Natural killer cell (primary cell): ENCODE results near the gene TAX1BP1. TPM values are rescaled to one million over a fixed set of nuclear protein-coding genes. Genes with fewer than 3 reads are reported as not detected.

Experiments used
- ATAC-seq, 3 donors: fragments of 150-1000 bp in 2 of 3; fragments of 200-7000 bp in 1 of 3; cut with Tn5 transposase; 1 replicate in 1 of 3; 2 replicates in 2 of 3; pipeline ENCODE4 v1.10.0; 2021; ENCODE audit warnings: mild to moderate bottlenecking in 2 of 3, moderate library complexity in 2 of 3
- DNase-seq, 2 donors: peaks; one replicate each; pipeline versions ENCODE4 v3.0.0 to v3.0.0-alpha.2; 2013 to 2021; ENCODE audit warnings: mixed read lengths in 1 of 2
- H3K27ac ChIP-seq: one replicate; pipeline ENCODE4 v1.5.1; 2013; ENCODE audit warnings: mild to moderate bottlenecking, low read length
- H3K27me3 ChIP-seq: one replicate; pipeline ENCODE4 v1.6.1; 2013; ENCODE audit warnings: low read length; ENCODE audit not compliant: control insufficient read depth, insufficient read depth
- H3K36me3 ChIP-seq: one replicate; pipeline ENCODE4 v1.6.1; 2013; ENCODE audit warnings: low read length; ENCODE audit not compliant: control insufficient read depth, insufficient read depth
- H3K4me1 ChIP-seq: one replicate; pipeline ENCODE4 v1.6.1; 2013; ENCODE audit warnings: low read length; ENCODE audit not compliant: control insufficient read depth, insufficient read depth
- H3K4me3 ChIP-seq: one replicate; pipeline ENCODE4 v1.5.1; 2013; ENCODE audit warnings: low read length
- H3K9me3 ChIP-seq: one replicate; pipeline ENCODE4 v1.6.1; 2013; ENCODE audit warnings: low read length; ENCODE audit not compliant: control insufficient read depth, insufficient read depth
- H3K27ac Mint-ChIP-seq, 2 donors: one replicate each; pipeline ENCODE4 v1.8.0; 2022; ENCODE audit warnings: mild to moderate bottlenecking in 2 of 2, mixed read lengths in 2 of 2, moderate library complexity in 1 of 2
- H3K27me3 Mint-ChIP-seq, 2 donors: one replicate each; pipeline ENCODE4 v1.8.0; 2022; ENCODE audit warnings: low read depth in 2 of 2, mixed read lengths in 2 of 2
- H3K36me3 Mint-ChIP-seq: one replicate; pipeline ENCODE4 v1.8.0; 2022; ENCODE audit warnings: mixed read lengths
- H3K4me1 Mint-ChIP-seq, 2 donors: one replicate each; pipeline ENCODE4 v1.8.0; 2022; ENCODE audit warnings: mixed read lengths in 2 of 2
- H3K4me3 Mint-ChIP-seq: one replicate; pipeline ENCODE4 v1.8.0; 2022; ENCODE audit warnings: mild to moderate bottlenecking, moderate library complexity, mixed read lengths
- H3K9me3 Mint-ChIP-seq, 2 donors: one replicate each; pipeline ENCODE4 v1.8.0; 2022; ENCODE audit warnings: mixed read lengths in 2 of 2
- WGBS: methylation state at CpG from one replicate; pipeline ENCODE4 v1.1.7; 2013; ENCODE audit warnings: missing lambda C conversion rate; ENCODE audit not compliant: insufficient coverage; 5-methylcytosine and 5-hydroxymethylcytosine counted together
- intact Hi-C: fragments of 100-400 bp; cut with micrococcal nuclease; formaldehyde crosslinking; loops from one replicate; pipeline ENCODE4 v1.14.2; 2022
- total RNA-seq, 4 donors: library from RNA; stranded (reverse); fragments of 120-200 nt in 1 of 4; gene quantifications; one replicate each; pipeline versions ENCODE4 v1.2.3 to v1.2.4, GENCODE V29; 2013 to 2022
- TF ChIP-seq, protein P1 (sequence below): fragments of 200-600 bp; IDR thresholded peaks from one replicate; pipeline ENCODE4 v1.8.0; 2022; ENCODE audit warnings: antibody characterized with exemption

Gene TAX1BP1
- total RNA-seq, 3 donors from 2014 or later (not counting 1 experiment from before 2014, with no cell fraction given): 135 to 158 (median 150) TPM

- Histone ChIP-seq H3K4me1 (no peaks in the 10 kb centered on the region), H3K36me3 (peaks cover 7% of the 10 kb centered on the region), H3K4me3 (no peak overlapping the region), H3K27ac (no peak overlapping the region), H3K9me3 (no peaks in the 10 kb centered on the region), H3K27me3 (no peaks in the 10 kb centered on the region)
- Mint-ChIP-seq H3K27me3 (no peaks in the 10 kb centered on the region), H3K4me3 (no peak overlapping the region), H3K36me3 (no peaks in the 10 kb centered on the region), H3K4me1 (peaks cover 25 to 29% of the 10 kb centered on the region in 2 donors), H3K27ac (no peak overlapping the region), H3K9me3 (no peaks in the 10 kb centered on the region)
- intact Hi-C loops: loop anchor here (5.0 kb wide), 1 partner anchor 242 kb away; no protein-coding TSS in a partner anchor
- ATAC-seq (no peak), DNase-seq (no peak)
- TF ChIP-seq, protein P1, sequence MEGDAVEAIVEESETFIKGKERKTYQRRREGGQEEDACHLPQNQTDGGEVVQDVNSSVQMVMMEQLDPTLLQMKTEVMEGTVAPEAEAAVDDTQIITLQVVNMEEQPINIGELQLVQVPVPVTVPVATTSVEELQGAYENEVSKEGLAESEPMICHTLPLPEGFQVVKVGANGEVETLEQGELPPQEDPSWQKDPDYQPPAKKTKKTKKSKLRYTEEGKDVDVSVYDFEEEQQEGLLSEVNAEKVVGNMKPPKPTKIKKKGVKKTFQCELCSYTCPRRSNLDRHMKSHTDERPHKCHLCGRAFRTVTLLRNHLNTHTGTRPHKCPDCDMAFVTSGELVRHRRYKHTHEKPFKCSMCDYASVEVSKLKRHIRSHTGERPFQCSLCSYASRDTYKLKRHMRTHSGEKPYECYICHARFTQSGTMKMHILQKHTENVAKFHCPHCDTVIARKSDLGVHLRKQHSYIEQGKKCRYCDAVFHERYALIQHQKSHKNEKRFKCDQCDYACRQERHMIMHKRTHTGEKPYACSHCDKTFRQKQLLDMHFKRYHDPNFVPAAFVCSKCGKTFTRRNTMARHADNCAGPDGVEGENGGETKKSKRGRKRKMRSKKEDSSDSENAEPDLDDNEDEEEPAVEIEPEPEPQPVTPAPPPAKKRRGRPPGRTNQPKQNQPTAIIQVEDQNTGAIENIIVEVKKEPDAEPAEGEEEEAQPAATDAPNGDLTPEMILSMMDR: no peak
These were observed 39.9 kb downstream of the TAX1BP1 start for GRCh38 chr7:27779873-27780272.

DNA sequence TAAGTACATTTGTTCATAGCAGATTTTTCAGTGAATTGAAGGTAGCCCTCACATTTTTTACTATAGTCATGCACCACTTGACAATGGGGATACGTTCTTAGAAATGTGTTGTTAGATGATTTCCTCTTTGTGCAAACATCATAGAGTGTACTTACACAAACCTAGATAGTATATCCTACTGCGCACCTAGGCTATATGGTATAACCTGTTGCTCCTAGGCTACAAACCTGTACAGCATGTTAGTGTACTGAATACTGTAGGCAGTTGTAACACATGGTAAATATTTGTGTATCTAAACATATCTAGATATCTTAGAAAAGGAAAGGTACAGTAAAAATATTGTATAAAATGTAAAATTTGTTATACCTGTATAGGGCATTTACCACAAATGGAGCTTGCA is 41.2 kb downstream of the TAX1BP1 start:
- DNase-seq (no peak), ATAC-seq (no peak)
- H3K27me3 ChIP-seq: no peaks in the 10 kb centered on the region
- no peak overlapping the region for H3K4me3 ChIP-seq
- H3K9me3 ChIP-seq: no peaks in the 10 kb centered on the region
- H3K36me3 Mint-ChIP-seq: no peaks in the 10 kb centered on the region
- H3K4me3 Mint-ChIP-seq: no peak overlapping the region
- H3K4me1 Mint-ChIP-seq: peaks cover 18 to 21% of the 10 kb centered on the region in 2 donors
- intact Hi-C loops: loop anchor here (5.0 kb wide), 1 partner anchor 241 kb away; no protein-coding TSS in a partner anchor
- H3K27me3 Mint-ChIP-seq: no peaks in the 10 kb centered on the region
- H3K9me3 Mint-ChIP-seq: no peaks in the 10 kb centered on the region
- WGBS: no CpG with 5 or more reads among the region's 2 CpGs
- H3K27ac Mint-ChIP-seq: no peak overlapping the region
- no peaks in the 10 kb centered on the region for H3K4me1 ChIP-seq
- TF ChIP-seq, protein P1: no peak
- peaks cover 13% of the 10 kb centered on the region for H3K36me3 ChIP-seq
- no peak overlapping the region for H3K27ac ChIP-seq

GRCh38 chr7:27782849-27783248 is 42.9 kb downstream of the TAX1BP1 start:
- 67% methylated on average over 1 of the region's 2 CpGs for WGBS
- H3K4me3 Mint-ChIP-seq: no peak overlapping the region
- H3K4me3 ChIP-seq: no peak overlapping the region
- H3K4me1 ChIP-seq: no peaks in the 10 kb centered on the region
- H3K27ac Mint-ChIP-seq: no peak overlapping the region
- H3K27me3 ChIP-seq: no peaks in the 10 kb centered on the region
- H3K4me1 Mint-ChIP-seq: peaks cover 7 to 11% of the 10 kb centered on the region in 2 donors
- ATAC-seq (no peak), DNase-seq (no peak)
- intact Hi-C loops: loop anchor here (5.0 kb wide), 1 partner anchor 239 kb away; no protein-coding TSS in a partner anchor
- no peaks in the 10 kb centered on the region for H3K9me3 Mint-ChIP-seq
- no peaks in the 10 kb centered on the region for H3K9me3 ChIP-seq
- H3K36me3 Mint-ChIP-seq: peaks cover 9% of the 10 kb centered on the region
- H3K36me3 ChIP-seq: peaks cover 26% of the 10 kb centered on the region
- H3K27ac ChIP-seq: no peak overlapping the region
- no peaks in the 10 kb centered on the region for H3K27me3 Mint-ChIP-seq
- TF ChIP-seq, protein P1: no peak
